Cerebellar nuclear complex (tissue), 1 donor: ENCODE measurements around the gene HPGD.

Experiments
- DNase-seq, 2 experiments: peaks; one replicate each; lab custom pipeline; 2025; lab: John Stamatoyannopoulos, UW

HPGD gene

DNA sequence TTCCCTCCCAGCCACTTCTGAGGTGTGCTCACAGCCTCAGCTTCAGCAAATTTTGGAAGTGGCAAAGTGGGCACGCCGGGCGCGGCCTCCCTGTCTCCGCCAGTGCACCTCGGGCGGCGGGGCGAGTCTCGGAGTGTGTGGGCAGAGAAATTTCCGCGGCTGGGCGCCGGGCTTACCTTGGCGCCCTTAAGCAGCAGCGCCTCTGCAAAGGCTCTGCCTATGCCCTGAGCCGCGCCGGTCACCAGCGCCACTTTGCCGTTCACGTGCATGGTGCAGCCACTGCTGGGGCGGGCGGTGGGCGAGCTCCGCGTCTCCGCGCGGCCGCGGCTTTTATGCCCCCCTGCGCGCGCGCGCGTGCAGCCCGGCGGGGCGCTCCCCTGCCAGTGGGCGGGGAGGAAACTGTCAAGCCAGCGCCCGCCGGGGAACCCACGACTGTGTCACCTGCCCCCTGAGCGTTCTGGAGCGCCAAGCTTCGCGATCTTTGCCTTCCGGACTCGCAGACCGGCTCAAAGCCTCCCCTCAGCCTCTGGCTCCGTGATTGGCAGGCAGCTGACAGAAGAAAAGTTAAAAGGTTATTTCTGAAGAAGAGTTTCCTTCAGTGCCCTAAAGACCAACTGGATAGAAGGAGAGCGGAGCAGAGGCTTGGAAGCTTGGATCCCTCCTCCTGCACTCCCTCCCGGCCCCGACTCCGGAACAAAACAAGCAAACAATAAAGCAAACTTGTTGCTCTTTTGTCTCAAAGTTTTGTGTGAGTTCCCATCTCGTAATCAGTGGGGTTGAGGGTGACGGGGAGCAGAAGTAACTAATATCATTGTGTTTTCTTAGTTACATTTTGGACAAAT lies at the start of gene HPGD:
Gene HPGD, minus strand, starts transcription at position 306 of the 842 bp plus-strand sequence. Its CDS starts 37 bp downstream, at position 269.
- no peak for DNase-seq

- DNase-seq: no peak
Observed at GRCh38 chr4:174564529-174564928, 42.2 kb upstream of the HPGD start.

DNA sequence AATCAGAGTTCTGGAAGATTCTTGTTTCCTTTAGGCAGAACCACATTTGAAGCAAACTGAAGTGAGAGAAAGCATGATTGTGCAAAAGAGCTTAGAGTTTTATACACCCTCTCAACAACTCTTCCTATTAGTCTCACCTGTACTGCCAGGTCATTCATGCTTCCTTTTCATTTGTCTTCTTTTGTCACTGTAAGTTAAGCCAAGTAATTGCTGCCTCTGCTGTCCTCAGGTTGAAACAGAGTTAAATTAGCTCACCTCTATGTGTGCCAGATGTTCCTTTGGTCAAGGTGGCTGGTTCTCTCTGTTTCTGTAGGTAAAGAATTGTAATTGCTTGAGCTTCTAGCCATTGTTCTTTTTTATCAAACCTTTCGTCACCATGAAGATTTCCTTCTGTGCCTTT lies 41.1 kb upstream of the HPGD start:
- DNase-seq: no peak

GRCh38 chr4:174561560-174561959 lies 39.3 kb upstream of the HPGD start:
- no peak for DNase-seq

DNA sequence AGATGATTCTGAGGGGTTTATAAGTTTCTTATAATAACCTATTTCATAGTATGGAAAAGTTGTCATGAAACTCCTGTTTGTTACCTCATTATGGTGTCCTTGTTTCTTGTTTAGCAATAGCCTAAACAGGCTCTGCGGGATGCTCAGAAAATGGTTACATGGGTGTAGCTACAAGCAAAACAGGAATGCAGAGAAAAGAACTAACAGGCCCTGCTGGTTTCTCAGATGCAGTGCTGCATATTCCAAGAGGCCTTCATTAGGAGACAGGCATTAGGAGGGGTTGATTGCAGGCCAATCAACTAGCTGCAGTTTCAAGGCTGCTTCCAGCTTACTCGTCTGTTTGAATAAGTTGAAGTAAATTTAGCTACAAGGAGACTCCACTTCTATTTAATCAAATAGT lies 37.6 kb upstream of the HPGD start:
- DNase-seq: no peak

- no peak for DNase-seq
Observed at GRCh38 chr4:174555789-174556630, 33.7 kb upstream of the HPGD start.

GRCh38 chr4:174554231-174554728 lies 32.0 kb upstream of the HPGD start:
- DNase-seq: no peak

- no peak for DNase-seq
Observed at GRCh38 chr4:174553828-174554227, 31.5 kb upstream of the HPGD start.

DNA sequence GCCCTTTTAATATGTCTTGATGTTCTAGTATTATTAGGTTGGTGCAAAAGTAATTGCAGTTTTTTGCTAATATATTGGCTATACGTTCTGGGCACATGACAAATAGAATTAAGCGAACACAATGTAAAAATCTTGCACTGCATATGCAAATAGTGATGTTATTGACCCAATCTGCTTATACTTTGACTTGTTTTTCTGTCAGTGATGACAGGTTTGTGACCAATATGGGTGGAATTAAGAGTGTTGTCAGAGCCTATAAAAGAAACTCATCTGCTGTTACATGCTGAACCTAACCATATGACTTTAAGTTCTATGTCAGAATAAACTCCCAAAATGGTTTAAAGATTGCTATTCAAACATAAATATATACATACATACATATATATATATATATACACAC lies 30.7 kb upstream of the HPGD start:
- DNase-seq: no peak

DNA sequence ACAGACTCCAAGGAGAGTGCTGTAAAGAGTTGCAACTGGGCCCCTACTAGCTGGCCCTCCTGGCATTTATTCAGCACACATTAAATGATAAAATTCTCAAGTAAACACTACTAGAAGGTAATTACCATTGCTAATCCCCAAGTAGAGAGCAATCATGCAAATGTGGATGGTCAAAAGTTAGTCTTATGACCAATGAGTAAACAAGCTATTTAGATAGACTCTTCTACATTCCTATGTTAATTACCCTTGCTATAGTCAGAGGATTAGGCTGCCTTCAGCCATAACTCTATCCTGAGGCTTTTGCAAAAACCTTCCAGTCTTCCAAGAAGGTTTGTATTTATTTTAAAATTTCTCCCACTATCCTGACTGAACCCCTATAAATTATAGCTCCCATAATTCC lies 28.3 kb upstream of the HPGD start:
- DNase-seq: no peak

DNA sequence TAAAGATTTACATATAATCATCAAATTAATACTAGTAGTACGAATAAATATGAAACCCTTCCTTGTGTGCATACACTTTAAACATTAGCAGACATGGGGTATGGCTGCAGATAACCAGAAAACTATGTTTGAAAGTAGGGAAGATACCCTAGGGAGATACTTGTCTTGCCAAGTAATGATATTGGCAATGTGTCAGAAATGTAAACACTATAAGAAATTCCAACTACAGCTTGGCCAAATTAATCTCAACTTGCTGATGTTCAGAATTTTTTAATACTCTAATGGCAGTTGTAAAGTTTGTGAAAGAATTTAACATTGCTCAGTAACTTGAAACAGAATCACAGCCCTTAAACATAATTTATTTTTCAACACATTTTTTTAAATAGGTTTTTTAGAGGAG lies 27.4 kb upstream of the HPGD start:
- no peak for DNase-seq

- DNase-seq: no peak
Observed at GRCh38 chr4:174545268-174545667, 23.0 kb upstream of the HPGD start.

- DNase-seq: no peak
Observed at GRCh38 chr4:174544496-174544895, 22.2 kb upstream of the HPGD start.

DNA sequence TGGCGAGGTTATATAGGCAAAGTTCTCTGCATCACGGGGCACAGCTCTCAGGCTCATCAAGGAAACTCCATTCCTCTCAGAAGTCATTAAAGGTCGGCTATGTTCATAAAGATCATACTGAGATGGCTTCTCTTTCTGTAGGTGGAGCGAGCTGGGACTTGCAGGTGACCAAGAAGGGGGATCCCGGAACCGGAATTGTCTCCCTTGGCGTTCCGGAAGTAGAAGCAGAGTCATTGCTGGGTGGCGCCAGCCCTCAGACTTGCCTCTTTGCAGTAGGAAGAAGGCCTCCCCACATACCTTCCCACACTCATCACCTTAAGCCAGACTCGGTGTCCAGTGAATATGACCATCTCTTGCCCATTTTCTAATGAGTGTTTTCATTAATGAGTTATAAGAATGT lies 17.9 kb upstream of the HPGD start:
- no peak for DNase-seq

GRCh38 chr4:174539571-174539970 lies 17.3 kb upstream of the HPGD start:
- DNase-seq: no peak

DNA sequence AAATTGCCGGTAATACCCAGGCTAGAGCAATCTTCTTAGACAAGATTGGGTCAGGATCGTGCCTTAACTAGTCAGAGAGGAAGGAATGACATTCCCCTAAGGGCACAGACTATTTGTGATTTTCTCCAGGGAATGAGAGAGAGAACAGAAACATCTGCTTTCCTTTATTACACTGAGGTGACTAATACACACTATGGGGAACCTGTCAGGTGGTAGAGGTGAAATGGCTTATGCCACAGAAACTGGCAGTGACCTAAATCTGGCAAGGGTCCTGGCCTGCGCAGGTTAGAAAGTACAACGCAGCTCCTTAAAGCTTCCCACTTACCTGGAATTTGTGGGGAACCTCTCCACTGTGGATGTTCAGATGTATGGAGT lies 16.6 kb upstream of the HPGD start:
- DNase-seq: no peak

DNA sequence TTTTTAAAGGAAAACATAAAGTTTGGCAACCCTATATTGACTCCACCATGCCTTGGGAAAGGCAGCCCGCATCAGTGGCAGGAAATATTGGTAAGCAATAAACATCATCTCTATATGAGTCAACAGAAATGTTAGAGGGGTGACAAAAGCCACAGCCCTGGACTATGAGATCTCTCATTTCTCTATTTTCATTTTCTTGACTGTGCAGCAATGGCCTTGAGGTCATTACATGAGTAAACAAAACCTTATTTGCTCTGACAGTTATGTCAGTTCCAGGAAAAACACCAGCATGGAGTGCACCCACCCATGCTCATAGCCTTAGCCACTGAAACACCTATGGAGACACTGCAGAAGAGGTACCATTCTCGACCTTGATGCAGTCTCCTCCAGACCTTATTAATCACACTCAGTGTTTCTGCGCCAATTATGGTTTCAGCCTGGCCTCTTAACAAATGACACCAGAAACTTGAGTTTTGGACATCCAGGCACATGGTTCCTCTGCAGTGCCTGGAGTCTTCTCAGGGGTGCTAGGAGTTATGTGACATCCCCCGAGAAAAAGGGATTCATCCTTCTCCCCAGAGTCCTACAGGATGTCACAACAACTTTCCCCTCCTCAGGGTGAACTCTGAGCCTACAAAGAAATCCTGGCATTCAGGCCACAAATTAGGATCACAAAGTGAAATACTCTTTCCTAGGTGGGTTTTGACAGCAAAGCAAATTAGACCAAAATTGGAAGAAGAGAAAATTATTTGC lies 16.0 kb upstream of the HPGD start:
- no peak for DNase-seq

DNA sequence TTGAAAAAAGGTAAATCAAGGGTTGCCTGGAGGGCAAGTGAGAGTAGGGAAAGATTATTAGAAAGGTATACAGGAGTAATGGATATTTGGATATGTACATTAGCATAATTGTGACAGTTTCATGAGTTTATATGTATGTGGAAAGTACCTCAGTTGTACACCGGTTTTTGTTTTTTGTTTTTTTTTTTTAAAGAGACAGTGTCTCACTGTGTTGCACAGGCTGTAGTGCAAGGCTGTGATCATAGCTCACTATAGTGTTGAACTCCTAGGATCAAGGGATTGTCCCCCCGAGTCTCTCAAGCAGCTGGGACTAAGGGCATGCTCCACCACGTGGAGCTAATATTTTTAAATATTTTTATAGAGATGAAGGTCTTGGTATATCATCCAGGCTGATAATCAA lies 15.3 kb upstream of the HPGD start:
- DNase-seq: no peak

GRCh38 chr4:174534461-174534860 lies 12.2 kb upstream of the HPGD start:
- DNase-seq: no peak

DNA sequence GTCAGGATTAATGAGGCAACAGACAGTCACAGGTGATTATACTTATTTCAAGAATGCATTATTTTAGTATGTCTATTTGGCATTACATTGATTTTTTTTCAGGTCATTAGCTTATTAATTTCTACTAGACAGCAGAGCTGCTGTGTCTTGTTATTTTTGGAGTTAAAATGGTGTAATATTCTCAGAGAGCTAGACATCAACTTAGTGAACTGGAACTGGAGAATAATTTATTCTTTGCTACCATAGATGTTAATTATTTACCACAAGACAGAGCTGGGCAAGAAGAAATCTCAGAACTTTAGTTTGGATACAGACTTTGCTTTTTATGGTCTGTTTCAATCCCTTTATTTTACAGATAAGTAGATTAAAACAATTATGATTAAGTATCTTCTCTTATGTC lies 10.2 kb upstream of the HPGD start:
- DNase-seq: no peak

DNA sequence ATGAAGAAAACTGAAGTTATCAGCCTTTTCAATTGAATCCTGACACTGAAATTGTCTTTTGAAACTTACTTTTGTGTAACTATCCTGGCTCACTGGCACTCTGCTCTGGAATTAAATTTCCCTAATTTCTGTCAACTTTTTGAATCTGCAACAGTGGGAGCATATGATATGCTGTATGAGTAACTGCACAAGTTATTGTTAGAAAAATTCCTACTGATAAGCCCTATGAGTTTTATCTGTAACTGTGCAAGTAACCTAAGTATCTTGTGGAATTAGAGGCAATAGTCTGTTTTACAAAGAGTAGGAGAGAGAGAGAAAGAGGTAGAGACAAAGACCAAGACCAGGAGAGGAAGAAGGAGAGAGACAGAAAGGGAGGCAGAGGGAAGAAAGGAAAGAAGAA lies 9.2 kb upstream of the HPGD start:
- no peak for DNase-seq

DNA sequence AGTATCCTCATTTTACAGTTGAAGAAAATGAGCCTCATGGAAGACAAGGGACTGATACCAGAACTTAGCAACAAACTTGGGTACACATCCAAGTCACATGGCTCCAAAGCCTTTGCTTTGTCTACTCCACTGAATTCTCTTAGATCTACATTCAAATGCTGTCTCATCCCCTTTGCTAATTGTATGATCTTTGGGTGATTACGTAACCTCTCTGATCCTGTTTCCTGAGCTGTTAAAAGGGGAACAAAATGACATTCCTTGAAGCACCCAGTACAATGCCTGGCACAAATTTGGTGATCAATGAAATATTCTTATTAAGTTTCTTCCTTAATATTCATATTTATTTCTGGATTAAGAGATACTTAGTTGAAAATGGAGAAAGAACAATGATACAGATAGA lies 5.9 kb upstream of the HPGD start:
- no peak for DNase-seq
